K562 (cell line): Measurements from ENCODE around the gene ACSL5. TPM values are rescaled to one million over a fixed set of nuclear protein-coding genes. Genes with fewer than 3 reads are reported as not detected.

ENCODE experiments used
- ATAC-seq: fragments of 200-7000 bp; cut with Tn5 transposase; 3 replicates; pipeline ENCODE4 v1.9.1; 2020; ENCODE audit warnings: moderate library complexity
- BruUV-seq: library from RNA; stranded (reverse); fragments of 400-500 nt; replicated peaks from 2 replicates; lab custom pipeline; 2021; lab: Mats Ljungman, UMichigan
- CTCF ChIA-PET: fragments of 300-600 bp; formaldehyde crosslinking; extraction: SDS; loops from one replicate; lab custom pipeline; 2021; ENCODE audit warnings: low intra/inter-chr PET ratio; lab: Yijun Ruan, JAX
- POLR2A ChIA-PET: fragments of 300-600, 350-650 bp; sonication (Branson Sonifier 250); formaldehyde crosslinking; extraction: SDS; loops from one replicate; lab custom pipeline; 2021; ENCODE audit warnings: antibody characterized with exemption, inconsistent platforms; lab: Yijun Ruan, JAX
- DNase-seq, 4 experiments: peaks; one replicate each; pipeline versions ENCODE4 v3.0.0 to v3.0.0-alpha.2; 2011 to 2018; ENCODE audit warnings: low spot score in 3 of 4, mixed read lengths in 3 of 4; ENCODE audit errors: extremely low read depth in 1 of 4
- FAIRE-seq: peaks from 2 replicates; lab custom pipeline; 2011; peaks lifted over from hg19 to GRCh38; lab: Jason Lieb, UNC
- H2AFZ ChIP-seq: 2 replicates; pipeline ENCODE4 v1.6.0; 2011; ENCODE audit warnings: low read depth, low read length, control low read depth, inconsistent platforms
- H3K27ac ChIP-seq: fragments of 200-600 bp; 3 replicates; pipeline ENCODE4 v1.8.0; 2011; ENCODE audit warnings: low read depth, mild to moderate bottlenecking, control low read depth, inconsistent platforms, low read length, moderate library complexity, mixed read lengths; ENCODE audit errors: extremely low read depth
- H3K27me3 ChIP-seq, 2 experiments: fragments of 300-600 bp in 1 of 2; 2 replicates in 1 of 2; 3 replicates in 1 of 2; pipeline versions ENCODE4 v1.6.0 to v1.8.0; 2011; ENCODE audit warnings: inconsistent platforms in 2 of 2, low read length in 2 of 2, mild to moderate bottlenecking in 1 of 2, mixed read lengths in 1 of 2, moderate library complexity in 1 of 2; ENCODE audit not compliant: control insufficient read depth in 2 of 2, insufficient read depth in 2 of 2
- H3K36me3 ChIP-seq: fragments of 300-600 bp; 3 replicates; pipeline ENCODE4 v1.8.0; 2011; ENCODE audit warnings: mild to moderate bottlenecking, low read length, inconsistent platforms; ENCODE audit not compliant: control insufficient read depth, insufficient read depth
- H3K4me1 ChIP-seq, 2 experiments: fragments of 200-600 bp in 1 of 2; replicated peaks in 1 of 2; 2 replicates in 1 of 2; 3 replicates in 1 of 2; pipeline versions ENCODE4 v1.5.1 to v1.8.0; 2011; ENCODE audit warnings: inconsistent platforms in 2 of 2, low read length in 2 of 2, mild to moderate bottlenecking in 1 of 2, mixed read lengths in 1 of 2, moderate library complexity in 1 of 2; ENCODE audit not compliant: control insufficient read depth in 2 of 2, insufficient read depth in 2 of 2
- H3K4me2 ChIP-seq: 2 replicates; pipeline ENCODE4 v1.6.1; 2011; ENCODE audit warnings: low read length, control low read depth, inconsistent platforms, mixed read lengths; ENCODE audit not compliant: insufficient read depth
- H3K4me3 ChIP-seq: fragments of 200-600 bp; sonication (generic), shearing (Covaris generic); 2 replicates; pipeline ENCODE4 v1.5.1; 2016; ENCODE audit warnings: control low read depth, inconsistent platforms
- H3K79me2 ChIP-seq: fragments of 200-600 bp; 3 replicates; pipeline ENCODE4 v1.8.0; 2011; ENCODE audit warnings: low read length, inconsistent platforms; ENCODE audit not compliant: control insufficient read depth, insufficient read depth
- H3K9ac ChIP-seq, 2 experiments: 2 replicates each; pipeline versions ENCODE4 v1.6.0 to v1.6.1; 2011; ENCODE audit warnings: low read depth in 2 of 2, low read length in 2 of 2, control low read depth in 1 of 2, inconsistent platforms in 1 of 2, mild to moderate bottlenecking in 1 of 2, mixed read lengths in 1 of 2; ENCODE audit not compliant: insufficient read depth in 1 of 2
- H3K9me1 ChIP-seq: one replicate; pipeline ENCODE4 v1.6.0; 2011; ENCODE audit warnings: inconsistent platforms, mild to moderate bottlenecking, low read length, moderate library complexity; ENCODE audit not compliant: control insufficient read depth, insufficient read depth
- H3K9me3 ChIP-seq: replicated peaks from 2 replicates; pipeline ENCODE4 v1.5.1; 2011; ENCODE audit warnings: low read depth, low read length, inconsistent platforms; ENCODE audit not compliant: control insufficient read depth, insufficient read depth
- H4K20me1 ChIP-seq: replicated peaks from 2 replicates; pipeline ENCODE4 v1.6.1; 2011; ENCODE audit warnings: low read length, inconsistent platforms, mixed read lengths; ENCODE audit not compliant: control insufficient read depth, insufficient read depth
- KAT8 ChIP-seq: fragments of 450-650 bp; IDR thresholded peaks from 2 replicates; pipeline ENCODE4 v1.6.1; 2016; ENCODE audit warnings: low read depth, mild to moderate bottlenecking
- KHSRP ChIP-seq: fragments of 450-650 bp; IDR thresholded peaks from 2 replicates; pipeline ENCODE4 v1.6.1; 2017
- NELFE ChIP-seq: IDR thresholded peaks from 2 replicates; pipeline ENCODE4 v1.6.1; 2011; ENCODE audit warnings: mild to moderate bottlenecking; ENCODE audit not compliant: insufficient read depth, insufficient read length
- ZNF57 ChIP-seq: fragments of 450-650 bp; formaldehyde crosslinking; IDR thresholded peaks from 2 replicates; pipeline ENCODE4 v1.4.0; 2020; ENCODE audit warnings: mild to moderate bottlenecking, moderate library complexity
- WGBS: fragments of 100-300 bp; shearing (Covaris generic); methylation state at CpG from one replicate; pipeline ENCODE4 v1.1.6; 2016; ENCODE audit warnings: low coverage, mixed read lengths; ENCODE audit not compliant: insufficient coverage; ENCODE audit errors: missing lambda C conversion rate; 5-methylcytosine and 5-hydroxymethylcytosine counted together
- in situ Hi-C: fragments of 300-500 bp; cut with MboI; formaldehyde crosslinking; loops from 4 replicates; pipeline ENCODE4 v1.15.0; 2018; ENCODE audit warnings: inconsistent platforms, mixed read lengths
- intact Hi-C: fragments of 100-400 bp; cut with micrococcal nuclease; formaldehyde crosslinking; loops from 2 replicates; pipeline ENCODE4 v1.14.2; 2022
- polyA plus RNA-seq, 8 experiments: library from polyadenylated mRNA; depleted of rRNA in 4 of 8; stranded (reverse) in 5 of 8; unstranded in 3 of 8; fragments of >200 nt; fragmentation: Nextera tagmentation in 2 of 8; fragmentation: Illumina TruSeq in 1 of 8; extraction: Ambion mirVana in 2 of 8; extraction: Trizol in 1 of 8; gene quantifications; 2 replicates each; pipeline versions ENCODE4 v1.2.1 to v1.2.3, GENCODE V29; 2011 to 2014; ENCODE audit warnings: inconsistent platforms in 1 of 8, missing spikeins in 1 of 8
- total RNA-seq, 7 experiments: library from RNA; depleted of rRNA in 6 of 7; stranded (reverse); fragments of >200 nt in 6 of 7; fragmentation: Illumina TruSeq in 2 of 7; extraction: Trizol in 2 of 7; gene quantifications; 2 replicates each; pipeline versions ENCODE4 v1.2.1 to v1.2.3, GENCODE V29; 2011 to 2021; ENCODE audit warnings: low replicate concordance in 1 of 7
- TF ChIP-seq, protein P1 (sequence below): fragments of 250-450 bp; sonication (Bioruptor Pico); IDR thresholded peaks from 2 replicates; pipeline ENCODE4 v1.4.0; 2020; ENCODE audit warnings: borderline replicate concordance

The ACSL5 gene
- total and polyA plus RNA-seq, 9 of the 15 experiments (the other 6 are each of a cell fraction or from before 2014, with no cell fraction given): 0.19 to 1.4 (median 0.55) TPM

DNA sequence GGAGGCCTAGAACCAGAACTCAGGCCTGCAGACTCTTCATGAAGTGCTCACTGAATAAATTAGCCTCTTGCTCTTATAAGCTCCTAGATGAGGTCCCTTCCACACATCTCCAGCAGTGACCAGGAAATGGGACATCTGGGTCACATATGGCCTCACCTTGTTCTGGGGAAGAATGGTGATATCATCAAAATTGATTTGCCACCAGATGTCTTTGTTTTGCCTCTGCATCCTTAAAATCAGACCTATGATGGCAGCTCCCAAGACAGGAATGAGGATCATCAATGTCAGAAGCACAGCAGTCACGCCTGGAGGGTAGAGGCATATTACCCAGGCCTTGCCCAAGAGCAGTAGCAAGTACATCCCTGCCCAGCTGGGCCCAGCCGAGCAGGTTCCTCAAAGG, 33.3 kb upstream of the ACSL5 start:
- Histone ChIP-seq H3K9ac (no peak overlapping the region), H4K20me1 (no peaks in the 10 kb centered on the region; the same call in 1 of the 2 replicates), H3K27me3 (peaks cover 0 to 6% of the 10 kb centered on the region in 2 experiments; a peak in 2 of 5 replicates), H3K4me1 (peaks cover 0 to 3% of the 10 kb centered on the region in 2 experiments; a peak in 1 of 5 replicates), H3K4me3 (no peak overlapping the region), H3K79me2 (no peaks in the 10 kb centered on the region), H3K9me3 (no peaks in the 10 kb centered on the region), H3K9me1 (no peaks in the 10 kb centered on the region)
- FAIRE-seq: no peak
- DNase-seq: no peak
- no peak for ATAC-seq
- no peak for TF ChIP-seq KHSRP
- TF ChIP-seq NELFE: no peak
- TF ChIP-seq KAT8: no peak
- TF ChIP-seq, protein P1, sequence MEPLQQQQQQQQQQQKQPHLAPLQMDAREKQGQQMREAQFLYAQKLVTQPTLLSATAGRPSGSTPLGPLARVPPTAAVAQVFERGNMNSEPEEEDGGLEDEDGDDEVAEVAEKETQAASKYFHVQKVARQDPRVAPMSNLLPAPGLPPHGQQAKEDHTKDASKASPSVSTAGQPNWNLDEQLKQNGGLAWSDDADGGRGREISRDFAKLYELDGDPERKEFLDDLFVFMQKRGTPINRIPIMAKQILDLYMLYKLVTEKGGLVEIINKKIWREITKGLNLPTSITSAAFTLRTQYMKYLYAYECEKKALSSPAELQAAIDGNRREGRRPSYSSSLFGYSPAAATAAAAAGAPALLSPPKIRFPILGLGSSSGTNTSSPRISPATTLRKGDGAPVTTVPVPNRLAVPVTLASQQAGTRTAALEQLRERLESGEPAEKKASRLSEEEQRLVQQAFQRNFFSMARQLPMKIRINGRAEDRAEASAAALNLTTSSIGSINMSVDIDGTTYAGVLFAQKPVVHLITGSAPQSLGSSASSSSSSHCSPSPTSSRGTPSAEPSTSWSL (CRISPR knock-in tag): no peak
- TF ChIP-seq ZNF57 (CRISPR knock-in tag): no peak
- TF ChIP-seq, all 486 proteins: peak for 0
- ChIA-PET CTCF (no interaction called here), POLR2A (no interaction called here)
- H3K36me3 ChIP-seq: no peaks in the 10 kb centered on the region
- intact Hi-C loops: no loop called here
- in situ Hi-C loops: no loop called here
- H3K27ac ChIP-seq: no peak overlapping the region
- 23% methylated on average over 2 of the region's 2 CpGs for WGBS
- no TSS peak for BruUV-seq
- H3K4me2 ChIP-seq: no peak overlapping the region
- no peak overlapping the region for H2AFZ ChIP-seq
